Measurements from ENCODE around the gene PIK3C3.
"Not testable (repeated sequence)": the region's sequence is repeated elsewhere in the genome, so short reads cannot be mapped to it uniquely, and the experiment has no call there.

The PIK3C3 gene

DNA sequence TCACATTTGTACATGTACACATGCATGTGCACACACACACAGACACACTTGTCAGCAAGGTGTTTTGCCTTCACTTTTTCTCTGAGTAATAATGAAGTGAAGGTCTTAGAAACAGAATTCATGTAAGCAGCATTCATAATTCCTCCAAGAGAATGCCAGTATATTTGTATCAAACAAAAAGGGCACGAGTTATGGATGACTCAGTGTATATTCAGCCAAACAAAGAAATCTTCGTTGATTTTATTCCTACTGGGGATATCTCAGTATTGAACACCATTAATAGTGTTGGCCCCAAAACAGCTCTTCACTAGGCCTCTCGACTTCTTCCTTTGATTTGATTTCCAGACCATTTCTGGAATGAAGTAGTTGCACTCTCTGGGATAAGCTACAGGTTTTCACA, 125.3 kb downstream of the PIK3C3 start:
- no peak for DNase-seq

DNA sequence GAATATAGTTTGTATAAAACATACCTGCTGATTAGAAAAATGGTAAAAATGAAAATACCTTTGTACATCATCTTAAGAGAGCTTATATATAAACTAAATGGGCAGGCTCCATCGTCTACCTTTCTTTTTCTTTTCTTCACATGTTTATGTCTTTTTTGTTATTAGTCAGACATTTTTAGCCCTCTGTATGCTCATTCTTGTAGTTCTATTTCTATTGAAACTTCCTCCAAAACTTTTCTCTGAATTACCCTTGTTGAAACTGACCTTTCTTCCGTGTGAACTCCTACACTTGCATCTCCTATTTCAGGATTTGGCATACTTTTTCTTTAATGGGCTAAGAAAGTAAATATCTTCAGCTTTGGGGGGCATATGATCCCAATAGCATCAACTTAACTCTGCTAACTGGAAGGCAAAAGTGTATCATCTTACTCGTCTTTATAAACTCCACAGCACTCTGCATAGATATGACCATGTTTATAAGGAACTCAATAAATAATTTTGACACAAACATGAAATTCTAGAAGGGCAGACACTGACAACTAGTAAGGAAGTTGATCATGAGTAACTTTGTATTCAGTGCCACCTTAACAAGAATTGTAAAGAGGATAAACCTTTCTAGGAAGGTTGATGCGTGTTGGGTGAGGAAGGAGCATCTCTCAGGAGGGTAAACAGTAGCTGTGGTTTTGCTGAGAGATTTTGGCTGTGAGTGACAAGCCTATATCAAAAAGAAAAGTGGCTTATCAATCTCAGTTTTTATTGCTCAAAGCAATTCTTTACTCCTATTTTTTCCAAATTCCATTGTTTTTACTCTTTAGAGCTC, 127.6 kb downstream of the PIK3C3 start:
- DNase-seq, result no peak

DNA sequence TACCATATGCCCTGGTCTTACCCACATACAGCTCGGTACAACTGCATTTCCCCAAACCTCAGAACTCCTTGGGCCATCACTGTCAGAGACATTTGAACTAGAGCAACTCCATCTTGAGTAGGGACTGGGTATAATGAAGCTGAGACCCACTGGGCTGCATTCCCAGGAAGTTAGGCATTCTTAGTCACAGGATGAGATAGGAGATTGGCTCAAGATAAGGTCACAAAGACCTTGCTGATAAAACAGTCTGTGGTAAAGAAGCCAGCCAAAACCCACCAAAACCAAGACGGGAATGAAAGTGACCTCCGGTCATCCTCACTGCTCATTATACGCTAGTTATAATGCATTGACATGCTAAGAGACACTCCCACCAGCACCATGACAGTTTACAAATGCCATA, 131.3 kb downstream of the PIK3C3 start:
- DNase-seq, result no peak

- DNase-seq, result no peak
Observed at GRCh38 chr18:42087235-42087634, 132.2 kb downstream of the PIK3C3 start.

GRCh38 chr18:42087876-42088275, 132.8 kb downstream of the PIK3C3 start:
- DNase-seq, result no peak

DNA sequence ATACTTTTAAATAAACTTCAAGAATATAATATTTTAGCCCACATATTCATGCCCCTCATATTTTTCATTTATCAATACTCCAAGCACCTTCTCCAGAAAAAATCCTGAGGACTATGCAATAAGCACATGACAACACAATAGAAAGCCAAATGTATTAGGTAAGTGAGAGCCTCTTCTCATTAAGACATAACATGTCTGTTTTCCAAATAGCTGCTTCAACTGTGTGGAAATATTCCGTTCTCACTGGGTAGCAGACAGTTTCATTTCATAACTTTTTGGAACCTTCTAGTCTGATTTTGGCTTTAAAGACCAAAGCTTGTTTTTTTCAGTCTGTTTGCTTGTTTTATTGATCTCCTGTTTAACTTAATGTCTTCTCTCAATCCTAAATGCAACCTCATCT, 137.8 kb downstream of the PIK3C3 start:
- no peak for DNase-seq

- DNase-seq, result no peak
Observed at GRCh38 chr18:42094875-42095274, 139.8 kb downstream of the PIK3C3 start.

DNA sequence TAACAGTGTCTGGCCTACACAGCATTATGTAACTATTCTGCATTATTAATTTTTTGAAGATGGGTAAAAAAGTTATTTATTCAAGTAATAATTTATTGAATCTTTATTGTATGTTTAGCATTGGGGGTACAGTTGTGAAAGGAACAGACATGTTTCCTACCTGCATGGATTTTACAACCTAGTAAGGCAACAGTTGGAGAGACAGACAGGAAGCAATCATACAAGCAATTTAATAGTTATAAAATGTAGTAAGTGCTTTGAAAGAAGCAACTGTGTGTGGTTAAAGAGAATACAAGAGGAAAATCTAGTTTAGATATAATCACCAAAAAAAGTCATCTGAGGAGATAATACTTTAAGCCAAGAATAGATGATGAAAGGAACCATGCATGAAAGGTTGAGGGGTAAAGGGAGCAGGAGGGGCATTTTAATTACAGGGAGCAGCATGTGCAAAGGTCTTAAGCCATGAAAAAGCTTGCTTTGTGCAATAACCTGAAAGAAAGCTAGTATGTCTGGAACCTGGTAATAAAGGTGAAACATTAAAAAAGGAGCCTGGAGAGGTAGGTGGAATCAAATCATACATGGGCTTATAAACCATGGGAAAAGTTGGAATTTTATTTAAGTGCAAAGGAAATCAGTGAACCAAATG, 140.8 kb downstream of the PIK3C3 start:
- no peak for DNase-seq

GRCh38 chr18:42100248-42100647, 145.2 kb downstream of the PIK3C3 start:
- DNase-seq, result no peak

GRCh38 chr18:42100911-42101310, 145.9 kb downstream of the PIK3C3 start:
- DNase-seq, result no peak

GRCh38 chr18:42105394-42105793, 150.4 kb downstream of the PIK3C3 start:
- peak; percentile 40 for DNase-seq

DNA sequence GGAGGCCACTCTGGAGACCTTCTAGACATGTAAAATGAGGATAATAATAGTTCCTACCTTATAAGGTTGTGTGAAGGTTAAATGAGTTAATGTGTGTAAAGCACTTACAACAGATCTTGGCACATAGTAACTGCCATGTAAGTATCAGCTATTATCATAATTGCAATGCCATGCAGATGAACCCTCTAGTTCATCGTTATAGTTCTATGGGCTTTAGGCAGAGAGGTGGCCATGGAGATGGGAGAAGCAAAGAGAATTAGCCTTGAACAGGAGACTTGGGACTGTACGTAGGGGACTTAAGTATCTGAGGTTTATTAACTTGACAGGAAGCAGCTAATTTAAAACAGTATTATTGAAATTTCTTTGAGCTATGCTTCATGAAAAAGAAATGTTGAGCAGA, 151.8 kb downstream of the PIK3C3 start:
- DNase-seq, result no peak

- peak; percentile 5 for DNase-seq
Observed at GRCh38 chr18:42107287-42107686, 152.3 kb downstream of the PIK3C3 start.

DNA sequence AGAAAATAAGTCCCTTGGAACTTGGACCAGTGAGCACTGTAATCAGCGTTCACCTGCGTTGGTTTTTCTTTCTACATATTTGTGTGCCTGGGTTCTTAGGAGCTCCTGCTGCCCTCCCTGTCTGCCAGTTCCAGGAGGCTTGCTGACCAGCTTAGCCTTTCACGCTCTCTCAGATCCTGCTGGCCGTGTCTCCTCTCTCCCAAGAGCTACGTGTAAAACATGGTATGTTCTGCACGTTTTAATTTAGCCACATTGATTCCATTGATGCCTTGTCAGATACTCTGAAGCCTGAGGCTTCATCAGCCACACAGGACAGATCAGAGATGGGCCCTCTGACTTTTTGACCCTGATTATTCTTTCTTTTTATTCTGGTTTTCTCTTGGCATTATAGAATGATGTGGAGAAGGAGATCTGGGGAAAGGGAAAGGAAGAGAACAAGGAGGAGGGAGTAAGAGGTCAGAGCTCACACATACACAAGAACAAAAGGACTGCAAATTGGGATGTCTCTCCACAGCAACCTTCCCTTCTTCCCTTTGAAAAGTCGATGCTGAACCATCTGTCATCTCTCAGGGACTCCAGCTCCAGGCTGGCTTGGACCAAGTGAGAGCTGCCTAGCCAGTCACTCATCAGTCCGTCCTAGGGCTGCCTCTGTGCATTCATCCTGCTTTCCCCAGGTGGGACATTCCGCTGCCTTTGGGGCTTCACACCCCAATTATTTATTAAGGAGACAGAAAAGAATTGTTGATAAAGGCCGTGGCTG, 152.8 kb downstream of the PIK3C3 start:
- peak; percentile 7 for DNase-seq

GRCh38 chr18:42112147-42112546, 157.1 kb downstream of the PIK3C3 start:
- DNase-seq, result not testable (repeated sequence)

GRCh38 chr18:42112657-42113420, 157.8 kb downstream of the PIK3C3 start:
- DNase-seq, result peak; percentile 35

GRCh38 chr18:42113529-42114191, 158.6 kb downstream of the PIK3C3 start:
- DNase-seq, result no peak

DNA sequence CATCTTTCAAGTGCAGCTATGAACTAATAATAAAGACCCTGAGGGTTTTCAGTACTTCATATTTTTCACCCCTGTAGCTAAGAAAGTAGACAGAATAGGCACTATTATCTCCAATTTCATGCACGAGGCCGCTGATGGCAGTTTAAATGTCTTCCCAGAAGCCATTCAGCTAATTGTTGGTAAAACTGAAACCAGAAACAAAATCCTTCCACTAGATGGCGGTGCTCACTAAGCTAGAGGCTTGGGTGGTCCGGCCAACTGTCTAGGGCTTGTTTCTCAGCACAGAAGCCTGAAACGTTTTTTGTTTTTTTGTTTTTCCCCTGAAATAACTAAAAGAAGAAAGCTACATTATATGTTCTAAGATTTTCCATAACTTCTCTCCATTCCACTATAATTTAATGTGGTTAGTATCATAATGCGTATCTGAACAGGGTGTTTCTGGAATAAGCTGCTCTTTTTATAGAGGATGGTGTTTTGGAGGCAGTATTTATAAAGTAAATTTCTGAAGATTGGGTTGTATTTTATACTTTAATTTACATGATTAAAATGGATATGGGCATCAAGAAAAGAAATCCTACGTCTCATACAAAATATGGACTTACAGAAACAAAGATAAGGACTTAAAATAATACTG, 159.4 kb downstream of the PIK3C3 start:
- peak; percentile 87 for DNase-seq

DNA sequence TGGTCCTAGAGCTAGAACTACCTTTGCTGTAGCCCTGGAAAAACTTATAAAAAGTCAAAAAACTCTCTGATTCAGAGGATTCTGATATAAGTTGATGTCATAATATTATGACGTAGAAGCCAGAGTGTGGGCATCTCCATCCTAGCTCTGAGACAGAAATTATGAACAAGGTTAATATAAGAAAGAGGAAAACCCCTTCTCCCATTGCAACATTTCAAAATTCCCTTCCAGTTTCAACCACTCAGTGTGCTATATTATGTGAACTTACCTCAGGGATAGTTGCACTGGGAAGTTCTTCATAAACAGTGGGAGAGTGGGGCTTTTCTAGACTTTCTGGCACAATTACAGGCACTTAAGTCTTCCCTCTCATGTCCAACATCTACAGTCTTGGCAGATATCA, 171.6 kb downstream of the PIK3C3 start:
- no peak for DNase-seq

- DNase-seq, result peak; percentile 77
Observed at GRCh38 chr18:42131066-42131929, 176.3 kb downstream of the PIK3C3 start.

- no peak for DNase-seq
Observed at GRCh38 chr18:42131930-42132244, 176.9 kb downstream of the PIK3C3 start.
